SU-DHL-6 (cell line): ENCODE results near the gene DUSP3.

Experiments used
- H2AFZ ChIP-seq: fragments of 200-600 bp; sonication (generic); 2 replicates; pipeline ENCODE4 v1.6.1; 2014; ENCODE audit warnings: low read depth, mild to moderate bottlenecking, moderate library complexity, mixed read lengths, antibody characterized with exemption, low read length; ENCODE audit not compliant: severe bottlenecking
- H3F3A ChIP-seq: fragments of 200-600 bp; shearing (Covaris generic); 2 replicates; pipeline ENCODE4 v1.6.0; 2016; ENCODE audit warnings: antibody characterized with exemption, mild to moderate bottlenecking; ENCODE audit not compliant: insufficient read depth
- H3K27ac ChIP-seq: fragments of 200-600 bp; sonication (generic); 2 replicates; pipeline ENCODE4 v1.5.1; 2016; ENCODE audit warnings: low read depth, mild to moderate bottlenecking, low read length, moderate library complexity, mixed read lengths
- H3K27me3 ChIP-seq: fragments of 200-600 bp; sonication (generic), shearing (Covaris generic); 2 replicates; pipeline ENCODE4 v1.6.0; 2014; ENCODE audit warnings: mild to moderate bottlenecking, low read length
- H3K36me3 ChIP-seq: fragments of 200-600 bp; sonication (generic); 2 replicates; pipeline ENCODE4 v1.6.1; 2014; ENCODE audit warnings: mild to moderate bottlenecking, low read length, mixed read lengths
- H3K4me2 ChIP-seq: fragments of 300-600, 200-600 bp; shearing (Covaris generic), sonication (generic); 2 replicates; pipeline ENCODE4 v1.6.0; 2014; ENCODE audit warnings: low read length, low read depth, mild to moderate bottlenecking; ENCODE audit not compliant: poor library complexity, severe bottlenecking
- H3K4me3 ChIP-seq: fragments of 200-600 bp; sonication (generic); 2 replicates; pipeline ENCODE4 v1.5.1; 2014; ENCODE audit warnings: antibody characterized with exemption, low read length, mild to moderate bottlenecking, mixed read lengths; ENCODE audit not compliant: insufficient read depth, poor library complexity, severe bottlenecking
- H3K79me2 ChIP-seq: fragments of 200-600 bp; sonication (generic); 2 replicates; pipeline ENCODE4 v1.6.1; 2014; ENCODE audit warnings: mild to moderate bottlenecking, low read length, moderate library complexity; ENCODE audit not compliant: insufficient read depth
- H3K9ac ChIP-seq: fragments of 200-600 bp; sonication (generic); 2 replicates; pipeline ENCODE4 v1.7.0; 2014; ENCODE audit warnings: mild to moderate bottlenecking, low read length
- H3K9me2 ChIP-seq: fragments of 200-600 bp; sonication (generic); replicated peaks from 2 replicates; pipeline ENCODE4 v1.6.1; 2014; ENCODE audit warnings: low read length; ENCODE audit not compliant: insufficient read depth
- H3K9me3 ChIP-seq: fragments of 200-600 bp; sonication (generic); 2 replicates; pipeline ENCODE4 v1.6.1; 2014; ENCODE audit warnings: low read length, mixed read lengths; ENCODE audit not compliant: insufficient read depth
- H4K20me1 ChIP-seq: fragments of 200-600 bp; sonication (generic); 2 replicates; pipeline ENCODE4 v1.6.1; 2014; ENCODE audit warnings: low read depth, mild to moderate bottlenecking, antibody characterized with exemption, low read length, moderate library complexity, mixed read lengths
- EZH2phosphoT487 ChIP-seq: fragments of 200-600 bp; sonication (generic), shearing (Covaris generic); conservative IDR thresholded peaks from 2 replicates; pipeline ENCODE4 v1.6.1; 2018; ENCODE audit warnings: mild to moderate bottlenecking, antibody characterized with exemption, low read length, moderate library complexity, mixed read lengths
- TF ChIP-seq, protein P1 (sequence below): fragments of 200-600 bp; sonication (generic); IDR thresholded peaks from one replicate; pipeline ENCODE4 v1.5.1; 2017; ENCODE audit warnings: antibody characterized with exemption, mild to moderate bottlenecking, low read length, moderate library complexity; ENCODE audit not compliant: insufficient read depth, poor library complexity, severe bottlenecking

The DUSP3 gene

DNA sequence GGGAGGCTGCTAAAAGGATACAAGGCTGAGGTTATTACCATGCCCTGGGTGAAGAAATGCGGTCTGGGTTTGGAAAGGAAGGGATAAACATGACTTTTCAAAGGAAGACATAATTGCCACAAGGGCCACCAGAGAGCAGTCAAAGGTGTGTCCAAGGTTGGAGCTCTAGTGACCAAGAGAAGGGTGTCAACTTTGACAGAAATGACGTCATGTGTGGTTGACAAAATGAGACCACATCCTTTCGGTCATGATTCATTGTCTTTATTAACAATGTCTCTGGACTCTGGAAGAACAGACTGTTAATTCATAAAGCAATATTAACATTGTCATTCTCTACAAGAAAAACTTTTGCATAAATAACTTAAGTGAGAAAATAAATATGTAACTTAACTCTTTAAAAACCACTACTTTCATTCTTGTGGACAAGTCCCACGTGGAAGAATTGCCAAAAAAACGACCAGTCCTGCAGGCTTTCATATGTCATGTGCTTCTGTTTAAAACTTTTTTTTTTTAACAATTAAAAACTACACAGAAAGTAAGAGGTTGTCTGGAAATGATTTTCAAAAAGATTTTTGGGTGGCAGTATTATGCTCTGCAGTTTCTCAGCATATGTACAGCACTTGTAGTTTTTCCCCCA, 25.2 kb downstream of the DUSP3 start:
- H3K36me3 ChIP-seq, result no peaks in the 10 kb centered on the region
- H3K27me3 ChIP-seq, result no peaks in the 10 kb centered on the region
- no peak overlapping the region for H3K4me2 ChIP-seq
- TF ChIP-seq, protein P1, sequence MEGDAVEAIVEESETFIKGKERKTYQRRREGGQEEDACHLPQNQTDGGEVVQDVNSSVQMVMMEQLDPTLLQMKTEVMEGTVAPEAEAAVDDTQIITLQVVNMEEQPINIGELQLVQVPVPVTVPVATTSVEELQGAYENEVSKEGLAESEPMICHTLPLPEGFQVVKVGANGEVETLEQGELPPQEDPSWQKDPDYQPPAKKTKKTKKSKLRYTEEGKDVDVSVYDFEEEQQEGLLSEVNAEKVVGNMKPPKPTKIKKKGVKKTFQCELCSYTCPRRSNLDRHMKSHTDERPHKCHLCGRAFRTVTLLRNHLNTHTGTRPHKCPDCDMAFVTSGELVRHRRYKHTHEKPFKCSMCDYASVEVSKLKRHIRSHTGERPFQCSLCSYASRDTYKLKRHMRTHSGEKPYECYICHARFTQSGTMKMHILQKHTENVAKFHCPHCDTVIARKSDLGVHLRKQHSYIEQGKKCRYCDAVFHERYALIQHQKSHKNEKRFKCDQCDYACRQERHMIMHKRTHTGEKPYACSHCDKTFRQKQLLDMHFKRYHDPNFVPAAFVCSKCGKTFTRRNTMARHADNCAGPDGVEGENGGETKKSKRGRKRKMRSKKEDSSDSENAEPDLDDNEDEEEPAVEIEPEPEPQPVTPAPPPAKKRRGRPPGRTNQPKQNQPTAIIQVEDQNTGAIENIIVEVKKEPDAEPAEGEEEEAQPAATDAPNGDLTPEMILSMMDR, result no peak
- H3K9ac ChIP-seq, result no peak overlapping the region
- no peaks in the 10 kb centered on the region for H4K20me1 ChIP-seq
- H3K79me2 ChIP-seq, result no peaks in the 10 kb centered on the region
- H3K27ac ChIP-seq, result no peak overlapping the region
- H3F3A ChIP-seq, result no peaks in the 10 kb centered on the region
- no peaks in the 10 kb centered on the region for H3K9me3 ChIP-seq
- no peak overlapping the region for H3K4me3 ChIP-seq
- H2AFZ ChIP-seq, result no peak overlapping the region
- no peaks in the 10 kb centered on the region for H3K9me2 ChIP-seq

DNA sequence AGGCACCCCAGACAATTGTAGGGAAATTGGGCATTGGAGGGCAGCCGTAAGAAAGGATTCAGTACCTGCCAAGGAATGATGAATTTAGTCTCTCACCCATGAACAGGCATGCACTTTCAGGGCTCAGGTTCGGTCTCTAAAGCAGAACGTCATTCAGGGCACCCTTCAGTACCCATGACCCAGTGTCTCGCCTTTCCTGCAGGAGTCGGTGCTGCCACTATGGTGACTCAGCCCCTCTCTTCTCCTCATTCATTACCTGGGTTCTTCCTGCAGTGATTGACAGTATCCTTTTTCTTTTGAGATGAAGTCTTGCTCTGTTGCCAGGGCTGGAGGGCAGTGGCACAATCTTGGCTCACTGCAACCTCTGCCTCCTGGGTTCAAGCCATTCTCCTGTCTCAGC, 28.6 kb downstream of the DUSP3 start:
- Histone ChIP-seq H3K36me3 (no peaks in the 10 kb centered on the region), H3K27ac (no peak overlapping the region), H2AFZ (no peak overlapping the region), H3K4me2 (no peak overlapping the region), H3K9ac (no peak overlapping the region), H3K9me2 (no peaks in the 10 kb centered on the region), H3K79me2 (no peaks in the 10 kb centered on the region), H3K27me3 (no peaks in the 10 kb centered on the region), H4K20me1 (no peaks in the 10 kb centered on the region), H3K4me3 (no peak overlapping the region), H3F3A (no peaks in the 10 kb centered on the region), H3K9me3 (no peaks in the 10 kb centered on the region)
- TF ChIP-seq, protein P1, result no peak
- no peak for TF ChIP-seq EZH2phosphoT487

DNA sequence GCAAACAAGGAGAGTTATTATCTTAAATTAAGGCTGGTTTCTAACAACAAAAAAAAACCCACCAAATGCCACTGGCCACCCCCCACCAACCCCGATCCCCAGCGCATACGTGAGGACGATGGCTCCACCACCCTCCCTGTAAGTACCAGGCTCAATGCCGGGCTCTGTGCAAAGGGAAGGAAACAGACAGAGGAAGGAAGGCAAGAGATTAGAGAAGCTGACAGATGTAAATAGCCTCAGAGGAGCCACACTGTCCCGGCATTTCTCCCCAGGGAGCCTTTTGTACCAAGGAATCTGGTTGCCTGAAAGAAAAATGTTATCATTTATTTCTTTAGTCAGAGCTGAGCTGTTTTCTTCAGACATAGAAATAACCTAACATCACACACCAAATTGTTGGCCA, 33.2 kb downstream of the DUSP3 start:
- H3K36me3 ChIP-seq, result no peaks in the 10 kb centered on the region
- no peak overlapping the region for H3K27ac ChIP-seq
- H3K4me3 ChIP-seq, result no peak overlapping the region
- H3K4me2 ChIP-seq, result no peak overlapping the region
- H3K9me2 ChIP-seq, result no peaks in the 10 kb centered on the region
- no peaks in the 10 kb centered on the region for H3F3A ChIP-seq
- H3K79me2 ChIP-seq, result no peaks in the 10 kb centered on the region
- TF ChIP-seq EZH2phosphoT487, result no peak
- TF ChIP-seq, protein P1, result no peak
- no peak overlapping the region for H3K9ac ChIP-seq
- no peaks in the 10 kb centered on the region for H3K9me3 ChIP-seq
- H2AFZ ChIP-seq, result no peak overlapping the region
- H3K27me3 ChIP-seq, result no peaks in the 10 kb centered on the region
- H4K20me1 ChIP-seq, result no peaks in the 10 kb centered on the region
